Parathyroid adenoma (tissue), 2 donors: ENCODE results near the gene AUTS2.

ENCODE experiments used
- H2AFZ ChIP-seq: fragments of 300-600 bp; sonication (generic); one replicate; pipeline ENCODE4 v1.7.0; 2017; ENCODE audit warnings: antibody characterized with exemption, mild to moderate bottlenecking
- H3K27ac ChIP-seq: fragments of 300-600 bp; sonication (generic); one replicate; pipeline ENCODE4 v1.7.0; 2017
- H3K27me3 ChIP-seq: fragments of 300-600 bp; sonication (generic); one replicate; pipeline ENCODE4 v1.7.0; 2017; ENCODE audit warnings: low read length; ENCODE audit not compliant: control insufficient read depth, insufficient read depth
- H3K36me3 ChIP-seq: fragments of 300-600 bp; sonication (generic); one replicate; pipeline ENCODE4 v1.7.0; 2017; ENCODE audit warnings: low read length; ENCODE audit not compliant: control insufficient read depth, insufficient read depth
- H3K4me1 ChIP-seq: fragments of 300-600 bp; sonication (generic); one replicate; pipeline ENCODE4 v1.7.0; 2017; ENCODE audit warnings: control low read depth
- H3K4me2 ChIP-seq: fragments of 300-600 bp; sonication (generic); one replicate; pipeline ENCODE4 v1.7.0; 2017; ENCODE audit warnings: low read length
- H3K4me3 ChIP-seq: fragments of 300-600 bp; sonication (generic); one replicate; pipeline ENCODE4 v1.7.0; 2017; ENCODE audit warnings: low read depth, low read length
- H3K79me2 ChIP-seq: fragments of 300-600 bp; sonication (generic); one replicate; pipeline ENCODE4 v1.7.0; 2017; ENCODE audit warnings: control low read depth
- H3K9ac ChIP-seq: fragments of 300-600 bp; sonication (generic); one replicate; pipeline ENCODE4 v1.7.0; 2017; ENCODE audit warnings: mild to moderate bottlenecking
- H3K9me3 ChIP-seq: fragments of 300-600 bp; sonication (generic); one replicate; pipeline ENCODE4 v1.7.0; 2017; ENCODE audit warnings: low read length; ENCODE audit not compliant: control insufficient read depth
- TF ChIP-seq, protein P1 (sequence below): fragments of 300-600 bp; sonication (generic); IDR thresholded peaks from one replicate; pipeline ENCODE4 v1.7.0; 2017; ENCODE audit warnings: antibody characterized with exemption, mild to moderate bottlenecking
- donor health status: primary hyperparathyroidism.

The AUTS2 gene

DNA sequence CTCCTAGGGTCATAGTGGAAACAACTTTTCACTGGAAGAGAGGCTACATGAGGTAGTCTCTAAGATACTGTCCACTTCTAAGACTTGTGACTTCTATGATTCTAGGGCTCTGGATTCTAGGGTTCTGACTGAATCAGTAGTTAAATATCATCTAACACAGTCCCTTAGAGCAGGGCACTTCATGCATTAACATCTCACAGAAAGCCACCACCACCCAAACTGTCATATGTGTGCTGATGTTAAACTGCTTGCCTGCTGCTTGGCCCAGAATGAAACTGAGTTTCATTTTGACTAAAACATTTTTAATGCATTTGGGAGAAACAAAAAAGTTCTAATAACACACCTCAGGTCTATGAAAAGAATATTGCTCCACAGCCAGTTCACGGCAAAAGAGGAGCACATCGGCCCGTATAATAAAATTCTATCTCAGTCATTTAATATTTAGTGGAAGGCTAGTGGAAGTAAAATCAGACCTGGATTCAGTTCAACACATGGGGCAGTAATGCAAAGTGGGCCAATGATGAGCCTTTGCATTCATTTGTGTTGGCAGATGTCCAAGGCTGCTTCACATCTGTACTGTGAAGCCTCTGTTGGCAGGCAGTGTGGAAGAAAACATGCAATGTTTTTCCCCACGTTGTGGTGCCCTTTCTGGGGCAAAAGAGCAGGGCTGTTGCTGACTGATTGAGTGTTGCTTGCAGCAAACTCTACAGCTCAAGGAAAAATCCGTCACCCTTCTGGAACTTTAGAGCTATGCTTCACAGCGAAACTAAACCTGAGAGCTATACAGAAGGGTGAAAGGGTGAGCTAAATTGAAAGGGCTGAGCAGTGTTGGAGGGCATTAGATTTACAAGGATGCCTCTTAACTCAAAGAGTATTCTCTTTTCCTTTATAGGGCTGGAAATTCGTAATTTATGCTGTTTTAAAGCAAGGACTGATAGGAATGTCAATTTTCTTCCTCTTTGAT is 33.5 kb upstream of the AUTS2 start:
- no peak overlapping the region for H3K9ac ChIP-seq
- H3K27ac ChIP-seq = no peak overlapping the region
- no peak overlapping the region for H3K4me3 ChIP-seq
- no peaks in the 10 kb centered on the region for H3K79me2 ChIP-seq
- H3K36me3 ChIP-seq = no peaks in the 10 kb centered on the region
- no peaks in the 10 kb centered on the region for H3K4me1 ChIP-seq
- no peaks in the 10 kb centered on the region for H3K27me3 ChIP-seq
- TF ChIP-seq, protein P1, sequence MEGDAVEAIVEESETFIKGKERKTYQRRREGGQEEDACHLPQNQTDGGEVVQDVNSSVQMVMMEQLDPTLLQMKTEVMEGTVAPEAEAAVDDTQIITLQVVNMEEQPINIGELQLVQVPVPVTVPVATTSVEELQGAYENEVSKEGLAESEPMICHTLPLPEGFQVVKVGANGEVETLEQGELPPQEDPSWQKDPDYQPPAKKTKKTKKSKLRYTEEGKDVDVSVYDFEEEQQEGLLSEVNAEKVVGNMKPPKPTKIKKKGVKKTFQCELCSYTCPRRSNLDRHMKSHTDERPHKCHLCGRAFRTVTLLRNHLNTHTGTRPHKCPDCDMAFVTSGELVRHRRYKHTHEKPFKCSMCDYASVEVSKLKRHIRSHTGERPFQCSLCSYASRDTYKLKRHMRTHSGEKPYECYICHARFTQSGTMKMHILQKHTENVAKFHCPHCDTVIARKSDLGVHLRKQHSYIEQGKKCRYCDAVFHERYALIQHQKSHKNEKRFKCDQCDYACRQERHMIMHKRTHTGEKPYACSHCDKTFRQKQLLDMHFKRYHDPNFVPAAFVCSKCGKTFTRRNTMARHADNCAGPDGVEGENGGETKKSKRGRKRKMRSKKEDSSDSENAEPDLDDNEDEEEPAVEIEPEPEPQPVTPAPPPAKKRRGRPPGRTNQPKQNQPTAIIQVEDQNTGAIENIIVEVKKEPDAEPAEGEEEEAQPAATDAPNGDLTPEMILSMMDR = no peak
- no peaks in the 10 kb centered on the region for H3K9me3 ChIP-seq
- no peak overlapping the region for H3K4me2 ChIP-seq
- H2AFZ ChIP-seq = no peak overlapping the region

DNA sequence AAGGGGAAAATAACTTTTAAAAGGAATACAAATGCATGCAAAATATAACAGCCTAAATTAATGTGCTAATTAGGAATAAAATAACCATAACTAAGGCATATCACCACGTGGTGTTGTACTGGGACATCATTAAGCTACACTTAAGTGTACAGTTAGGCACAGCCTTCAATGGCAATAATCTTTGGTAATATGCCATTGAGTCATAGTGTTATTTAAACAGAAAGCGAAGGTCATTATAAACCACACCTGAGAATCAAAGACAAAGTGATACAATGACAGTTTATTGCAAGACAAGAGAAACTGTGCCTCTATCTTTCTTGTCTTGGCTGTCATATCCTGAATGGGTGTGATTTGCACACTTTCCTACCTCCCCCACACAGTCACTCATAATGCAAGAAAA is 30.5 kb upstream of the AUTS2 start:
- no peaks in the 10 kb centered on the region for H3K27me3 ChIP-seq
- H3K9me3 ChIP-seq = no peaks in the 10 kb centered on the region
- H2AFZ ChIP-seq = no peak overlapping the region
- no peaks in the 10 kb centered on the region for H3K36me3 ChIP-seq
- no peak overlapping the region for H3K27ac ChIP-seq
- no peak overlapping the region for H3K4me2 ChIP-seq
- TF ChIP-seq, protein P1 = no peak
- H3K79me2 ChIP-seq = no peaks in the 10 kb centered on the region
- no peaks in the 10 kb centered on the region for H3K4me1 ChIP-seq
- H3K4me3 ChIP-seq = no peak overlapping the region
- H3K9ac ChIP-seq = no peak overlapping the region

DNA sequence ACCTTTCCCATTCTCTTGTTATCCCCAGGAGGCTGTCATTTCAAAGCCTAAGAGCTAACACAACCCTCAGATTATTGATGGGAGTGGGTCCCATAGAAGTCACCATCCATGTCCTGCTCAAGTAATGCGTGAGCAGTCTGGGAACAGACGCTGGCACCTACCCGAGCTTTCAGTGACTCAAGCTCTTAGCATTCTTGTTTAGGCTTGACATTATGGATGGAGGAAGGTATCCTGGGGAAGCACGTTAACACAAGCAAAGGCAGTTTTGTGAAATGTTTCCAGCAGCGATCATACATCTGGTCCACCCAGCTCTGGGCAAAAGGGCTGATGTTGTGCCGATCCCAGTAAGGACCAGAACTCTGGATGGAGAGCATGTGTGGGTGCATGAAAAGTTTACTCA is 30.0 kb upstream of the AUTS2 start:
- Histone ChIP-seq H3K4me2 (no peak overlapping the region), H3K36me3 (no peaks in the 10 kb centered on the region), H3K4me3 (no peak overlapping the region), H3K27ac (no peak overlapping the region), H3K9ac (no peak overlapping the region), H2AFZ (no peak overlapping the region), H3K27me3 (no peaks in the 10 kb centered on the region), H3K4me1 (no peaks in the 10 kb centered on the region), H3K79me2 (no peaks in the 10 kb centered on the region), H3K9me3 (no peaks in the 10 kb centered on the region)
- TF ChIP-seq, protein P1 = no peak

DNA sequence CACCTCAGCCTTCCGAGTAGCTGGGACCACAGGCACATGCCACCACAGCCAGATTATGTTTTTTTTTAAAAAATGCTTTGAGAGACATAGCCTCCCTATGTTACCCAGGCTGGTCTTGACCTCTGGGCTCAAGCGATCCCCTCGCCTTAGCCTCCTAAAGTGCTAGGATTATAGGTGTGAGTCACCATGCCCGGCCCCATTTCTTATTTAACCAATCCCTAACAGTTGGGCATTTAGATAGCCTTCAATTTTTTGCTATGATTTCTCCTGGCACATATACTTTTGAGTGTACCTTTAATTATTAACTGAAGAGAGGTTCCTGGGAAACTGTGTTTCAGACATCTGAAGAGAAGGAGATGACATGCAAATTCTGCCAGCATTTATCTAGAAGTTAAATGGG is 22.6 kb upstream of the AUTS2 start:
- Histone ChIP-seq H3K4me3 (no peak overlapping the region), H3K9me3 (no peaks in the 10 kb centered on the region), H3K9ac (no peak overlapping the region), H3K36me3 (no peaks in the 10 kb centered on the region), H3K4me2 (no peak overlapping the region), H3K79me2 (no peaks in the 10 kb centered on the region), H3K27ac (no peak overlapping the region), H3K4me1 (no peaks in the 10 kb centered on the region), H3K27me3 (no peaks in the 10 kb centered on the region), H2AFZ (no peak overlapping the region)
- TF ChIP-seq, protein P1 = no peak

DNA sequence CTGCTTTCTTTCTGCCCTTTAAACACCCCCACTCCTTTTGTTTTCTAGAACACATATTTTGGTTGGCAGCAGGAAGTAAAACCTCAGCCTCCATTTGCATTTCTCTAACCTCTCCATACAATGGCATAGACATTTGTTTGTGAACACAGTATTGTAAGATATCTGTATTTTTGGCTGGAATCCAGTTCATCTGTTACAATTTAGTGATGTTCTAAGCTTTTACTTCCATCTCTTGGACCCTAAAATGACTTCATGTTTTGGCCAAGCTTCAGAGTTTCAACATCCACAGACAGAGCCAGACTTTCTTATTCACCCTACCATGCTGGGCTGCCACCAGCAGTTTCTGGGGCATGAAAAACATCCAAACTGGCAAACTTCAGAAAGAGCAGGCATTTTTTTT is 21.1 kb upstream of the AUTS2 start:
- no peak overlapping the region for H3K27ac ChIP-seq
- no peak overlapping the region for H2AFZ ChIP-seq
- TF ChIP-seq, protein P1 = no peak
- H3K4me1 ChIP-seq = no peaks in the 10 kb centered on the region
- no peak overlapping the region for H3K4me3 ChIP-seq
- H3K9ac ChIP-seq = no peak overlapping the region
- no peak overlapping the region for H3K4me2 ChIP-seq
- H3K36me3 ChIP-seq = no peaks in the 10 kb centered on the region
- H3K27me3 ChIP-seq = no peaks in the 10 kb centered on the region
- H3K79me2 ChIP-seq = no peaks in the 10 kb centered on the region
- H3K9me3 ChIP-seq = no peaks in the 10 kb centered on the region
